ENCODE data around the gene CD14. TPM values are rescaled to one million over a fixed set of nuclear protein-coding genes. Genes with fewer than 3 reads are reported as not detected.

The CD14 gene
- total RNA-seq, result 0.29 and 1.9 TPM in 2 replicates

GRCh38 chr5:140633021-140633471 lies at the start of gene CD14:
TSS of gene CD14 (minus strand) at chr5:140633175. CDS start at chr5:140633071, 104 bp downstream.
- DNase-seq (ENCODE audit: low read depth), result no peak
- no peak for TF ChIP-seq CTCF (IDR thresholded peaks at IDR 0.05; ENCODE audit: insufficient read depth, low read length, poor library complexity, severe bottlenecking)
- peak within 1 kb of the TSS; percentile 39 for H3K4me3 ChIP-seq (ENCODE audit: low read depth, low read length)
- H3K36me3 ChIP-seq (ENCODE audit: control insufficient read depth, insufficient read depth, low read length), result no peaks in the 10 kb centered on the region
- H3K27me3 ChIP-seq (ENCODE audit: control insufficient read depth, insufficient read depth, low read length), result peaks cover 20% of the 10 kb centered on the region

DNA sequence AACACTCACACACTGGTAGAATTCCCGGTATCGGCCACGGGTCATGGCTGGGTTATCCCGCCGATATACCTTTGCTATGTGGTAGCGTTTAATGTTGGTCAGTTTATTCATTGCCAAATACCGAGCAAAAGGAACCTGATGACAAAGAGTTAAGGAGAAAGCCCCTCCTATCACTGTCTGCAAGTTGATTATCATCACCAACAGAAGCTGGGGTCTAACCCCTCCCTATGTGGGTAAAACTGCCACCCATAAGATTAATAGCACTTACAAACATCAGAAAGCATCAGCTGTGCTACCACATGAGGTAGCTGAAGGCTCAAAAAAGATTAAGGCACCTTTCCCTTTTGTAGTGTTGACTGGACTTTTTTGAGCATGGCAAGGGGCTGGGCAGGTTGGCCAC lies 46.0 kb upstream of the CD14 start:
- no peak for TF ChIP-seq CTCF (IDR thresholded peaks at IDR 0.05; ENCODE audit: insufficient read depth, low read length, poor library complexity, severe bottlenecking)
- no peak for DNase-seq (ENCODE audit: low read depth)
- H3K4me3 ChIP-seq (ENCODE audit: low read depth, low read length), result no peak overlapping the region
- peaks cover 1% of the 10 kb centered on the region for H3K36me3 ChIP-seq (ENCODE audit: control insufficient read depth, insufficient read depth, low read length)
- no peaks in the 10 kb centered on the region for H3K27me3 ChIP-seq (ENCODE audit: control insufficient read depth, insufficient read depth, low read length)

DNA sequence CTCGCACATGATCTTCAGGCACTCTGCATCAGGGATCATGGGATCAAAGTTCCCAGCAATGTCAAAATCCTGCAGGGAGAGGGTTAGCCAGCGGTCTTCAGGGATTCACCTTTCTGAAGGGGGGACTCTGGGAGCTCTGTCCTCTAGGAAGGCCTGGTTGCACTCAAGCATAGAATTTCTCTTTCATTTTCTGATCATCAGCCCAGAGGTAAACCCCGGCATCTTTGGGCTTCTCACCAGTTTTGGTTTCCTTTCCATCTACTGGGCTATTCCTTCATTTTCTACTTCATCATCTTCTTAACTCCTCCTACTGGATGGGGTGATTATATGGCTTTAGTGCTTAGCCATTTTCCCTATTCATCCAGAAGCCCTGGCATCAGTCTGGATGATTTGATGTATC lies 45.0 kb upstream of the CD14 start:
- H3K4me3 ChIP-seq (ENCODE audit: low read depth, low read length), result no peak overlapping the region
- DNase-seq (ENCODE audit: low read depth), result no peak
- TF ChIP-seq CTCF (IDR thresholded peaks at IDR 0.05; ENCODE audit: insufficient read depth, low read length, poor library complexity, severe bottlenecking), result no peak
- no peaks in the 10 kb centered on the region for H3K27me3 ChIP-seq (ENCODE audit: control insufficient read depth, insufficient read depth, low read length)
- peaks cover 1% of the 10 kb centered on the region for H3K36me3 ChIP-seq (ENCODE audit: control insufficient read depth, insufficient read depth, low read length)

DNA sequence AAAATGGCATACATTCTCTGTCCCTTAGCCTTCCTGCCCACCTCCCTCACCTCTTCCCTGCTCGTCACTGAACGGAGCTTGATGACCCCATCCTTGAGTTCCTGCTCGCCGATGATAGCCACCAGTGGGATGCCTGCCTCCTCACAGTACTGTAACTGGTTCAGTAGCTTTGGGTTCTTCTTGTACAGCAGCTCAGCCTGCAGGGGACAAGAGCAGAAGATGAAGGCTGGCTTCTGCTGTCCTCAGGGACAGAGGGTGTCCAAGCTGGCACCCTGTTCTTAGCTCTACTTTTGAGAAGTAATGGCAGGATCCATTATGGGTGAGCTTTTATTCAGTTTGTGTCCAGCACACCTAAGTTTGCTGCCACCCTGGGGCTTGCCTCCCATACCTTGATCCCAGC lies 41.7 kb upstream of the CD14 start:
- Histone ChIP-seq H3K4me3 (ENCODE audit: low read depth, low read length) (no peak overlapping the region), H3K36me3 (ENCODE audit: control insufficient read depth, insufficient read depth, low read length) (peaks cover 1% of the 10 kb centered on the region), H3K27me3 (ENCODE audit: control insufficient read depth, insufficient read depth, low read length) (no peaks in the 10 kb centered on the region)
- TF ChIP-seq CTCF (IDR thresholded peaks at IDR 0.05; ENCODE audit: insufficient read depth, low read length, poor library complexity, severe bottlenecking), result no peak
- DNase-seq (ENCODE audit: low read depth), result no peak

DNA sequence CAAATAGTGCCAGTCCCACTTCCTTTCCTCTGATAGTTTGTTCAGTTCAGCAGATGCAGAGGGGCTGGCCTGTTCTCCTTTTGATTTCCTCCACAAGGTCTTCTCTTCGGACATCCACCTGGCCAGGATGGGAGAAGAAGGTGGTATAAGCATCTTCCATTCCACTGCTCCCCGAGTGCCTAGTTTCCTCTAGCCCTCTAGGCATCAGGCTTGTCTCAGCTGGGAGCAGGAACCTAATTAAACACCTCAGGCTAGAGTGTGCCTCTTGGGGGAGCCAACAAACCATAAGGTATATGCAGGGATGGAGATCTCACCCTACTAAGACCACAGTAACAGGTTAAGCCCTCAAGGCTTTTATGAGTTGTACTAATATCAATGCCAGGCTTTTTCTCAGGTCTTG lies 41.2 kb upstream of the CD14 start:
- no peaks in the 10 kb centered on the region for H3K27me3 ChIP-seq (ENCODE audit: control insufficient read depth, insufficient read depth, low read length)
- peaks cover 2% of the 10 kb centered on the region for H3K36me3 ChIP-seq (ENCODE audit: control insufficient read depth, insufficient read depth, low read length)
- TF ChIP-seq CTCF (IDR thresholded peaks at IDR 0.05; ENCODE audit: insufficient read depth, low read length, poor library complexity, severe bottlenecking), result no peak
- no peak for DNase-seq (ENCODE audit: low read depth)
- H3K4me3 ChIP-seq (ENCODE audit: low read depth, low read length), result no peak overlapping the region

GRCh38 chr5:140673187-140673976 lies 40.4 kb upstream of the CD14 start, which contains the start of gene DND1:
TSS of gene DND1 (minus strand) at chr5:140673576. CDS start at chr5:140673542, 34 bp downstream.
- no peak for TF ChIP-seq CTCF (IDR thresholded peaks at IDR 0.05; ENCODE audit: insufficient read depth, low read length, poor library complexity, severe bottlenecking)
- Histone ChIP-seq H3K4me3 (ENCODE audit: low read depth, low read length) (no peak within 1 kb of the TSS), H3K36me3 (ENCODE audit: control insufficient read depth, insufficient read depth, low read length) (peaks cover 2% of the 10 kb centered on the region), H3K27me3 (ENCODE audit: control insufficient read depth, insufficient read depth, low read length) (no peaks in the 10 kb centered on the region)
- no peak for DNase-seq (ENCODE audit: low read depth)

Measured in kidney epithelial cell (primary cell).